SK-N-DZ (cell line): ENCODE data around the gene AMBN. TPM values are rescaled to one million over a fixed set of nuclear protein-coding genes. Genes with fewer than 3 reads are reported as not detected.
A peak's percentile ranks its signal among the peaks of the same experiment; 100 is the strongest.

Source experiments
- DNase-seq: peaks from one replicate; pipeline ENCODE4 v3.0.0-alpha.2; 2015; ENCODE audit warnings: low spot score
- polyA plus RNA-seq, 2 experiments: library from polyadenylated mRNA; depleted of rRNA; stranded (reverse); fragments of >200 nt; gene quantifications; 2 replicates each; pipeline ENCODE4 v1.2.3, GENCODE V29; 2014

Gene AMBN, protein sequence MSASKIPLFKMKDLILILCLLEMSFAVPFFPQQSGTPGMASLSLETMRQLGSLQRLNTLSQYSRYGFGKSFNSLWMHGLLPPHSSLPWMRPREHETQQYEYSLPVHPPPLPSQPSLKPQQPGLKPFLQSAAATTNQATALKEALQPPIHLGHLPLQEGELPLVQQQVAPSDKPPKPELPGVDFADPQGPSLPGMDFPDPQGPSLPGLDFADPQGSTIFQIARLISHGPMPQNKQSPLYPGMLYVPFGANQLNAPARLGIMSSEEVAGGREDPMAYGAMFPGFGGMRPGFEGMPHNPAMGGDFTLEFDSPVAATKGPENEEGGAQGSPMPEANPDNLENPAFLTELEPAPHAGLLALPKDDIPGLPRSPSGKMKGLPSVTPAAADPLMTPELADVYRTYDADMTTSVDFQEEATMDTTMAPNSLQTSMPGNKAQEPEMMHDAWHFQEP
- not detected in 2 replicates for polyA plus RNA-seq (2014; cell fraction: cytosol; rRNA removed)
- not detected in 2 replicates for polyA plus RNA-seq (2014; cell fraction: nucleus; rRNA removed)

- DNase-seq = no peak
Measured at GRCh38 chr4:70591955-70592582, at the start of gene AMBN. Gene AMBN, plus strand, starts transcription at chr4:70592256. Its CDS starts 103 bp downstream, at chr4:70592359.

GRCh38 chr4:70544279-70544868 lies 47.7 kb upstream of the AMBN start:
- no peak for DNase-seq

GRCh38 chr4:70556856-70557255 lies 35.2 kb upstream of the AMBN start:
- no peak for DNase-seq

DNA sequence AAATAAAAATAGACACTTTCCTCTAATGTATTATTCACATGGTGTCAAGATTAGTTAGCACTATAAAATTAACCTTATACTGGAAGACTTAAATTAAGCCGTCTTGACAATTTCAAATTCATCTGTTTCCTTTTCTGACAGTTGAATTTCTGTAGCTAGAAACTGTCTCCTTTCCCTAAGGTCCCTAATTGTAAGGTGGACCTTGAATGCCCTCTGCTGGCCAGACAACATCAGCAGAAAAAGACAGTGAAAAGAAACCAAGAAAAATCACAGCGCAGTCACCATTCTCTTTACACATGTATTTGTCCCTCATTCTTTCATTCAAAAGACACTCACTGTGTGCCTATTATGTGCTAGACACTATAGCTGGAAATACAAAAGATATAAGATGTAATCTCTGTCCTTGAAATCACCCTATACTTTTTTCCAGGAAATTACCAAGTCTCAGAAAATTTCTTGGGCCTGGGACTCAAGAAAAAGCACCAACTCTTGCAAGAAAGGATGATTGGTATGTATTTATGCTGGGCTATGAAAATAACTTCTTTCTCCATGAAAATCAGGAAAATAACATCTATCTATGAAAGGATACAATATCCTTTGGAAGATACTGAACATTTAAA lies 32.7 kb upstream of the AMBN start:
- peak; percentile 43 for DNase-seq

DNA sequence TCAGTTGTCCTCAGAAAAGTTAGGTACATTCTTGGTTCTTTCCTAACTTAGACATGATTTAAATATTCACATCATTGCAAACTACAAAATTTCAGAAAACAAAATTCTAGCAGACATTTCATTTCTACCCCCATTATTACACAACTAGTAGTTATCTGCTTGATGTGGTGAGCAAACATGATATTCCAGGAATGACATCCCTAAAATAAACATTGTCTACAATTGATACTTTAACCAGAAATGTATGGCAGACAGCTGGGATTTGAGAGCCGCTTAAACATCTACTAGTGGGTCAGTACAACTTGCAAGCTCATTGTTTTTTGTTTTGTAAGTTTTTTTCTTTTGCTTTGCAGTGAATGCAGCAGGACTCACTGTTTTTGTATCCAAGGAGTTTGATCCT lies 32.1 kb upstream of the AMBN start:
- DNase-seq = no peak

DNA sequence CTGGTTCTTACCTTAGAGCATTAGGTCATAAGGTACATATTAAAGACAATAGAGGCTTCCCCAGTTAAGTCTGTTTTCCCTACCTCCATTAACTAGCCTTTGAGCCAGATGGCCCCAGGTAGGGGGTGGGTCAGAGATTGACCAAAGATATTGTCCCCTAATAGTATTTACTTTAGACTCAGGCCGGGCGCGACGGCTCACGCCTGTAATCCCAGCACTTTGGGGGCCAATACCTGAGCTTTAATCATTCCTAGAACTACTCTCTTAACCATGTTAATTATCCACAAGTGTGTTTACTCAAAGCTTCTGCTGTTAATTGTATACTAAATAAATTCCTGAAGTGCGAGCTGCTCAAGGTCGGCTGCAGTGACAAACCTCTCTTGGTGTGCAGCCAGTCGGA lies 28.0 kb upstream of the AMBN start:
- DNase-seq = peak; percentile 20

DNA sequence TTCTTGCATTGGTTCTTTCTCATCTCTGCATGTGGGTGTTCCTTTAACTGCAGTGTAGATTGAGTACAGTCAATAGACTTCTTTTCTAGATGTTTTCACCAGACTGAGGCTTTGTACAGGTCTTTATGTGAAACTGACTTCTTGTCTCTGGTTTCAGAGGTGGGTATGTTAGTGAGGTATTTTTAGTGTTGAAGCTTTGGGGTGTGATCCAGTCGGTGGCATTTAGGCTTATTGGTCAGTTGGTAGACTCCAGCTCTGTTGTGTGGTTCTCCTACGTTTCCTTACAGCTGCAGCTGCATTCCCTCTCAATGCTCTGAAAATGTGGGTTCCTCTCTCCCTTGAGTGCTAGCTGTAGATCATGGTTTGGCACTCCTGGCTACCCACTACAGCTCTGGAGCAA lies 21.3 kb upstream of the AMBN start:
- no peak for DNase-seq

DNA sequence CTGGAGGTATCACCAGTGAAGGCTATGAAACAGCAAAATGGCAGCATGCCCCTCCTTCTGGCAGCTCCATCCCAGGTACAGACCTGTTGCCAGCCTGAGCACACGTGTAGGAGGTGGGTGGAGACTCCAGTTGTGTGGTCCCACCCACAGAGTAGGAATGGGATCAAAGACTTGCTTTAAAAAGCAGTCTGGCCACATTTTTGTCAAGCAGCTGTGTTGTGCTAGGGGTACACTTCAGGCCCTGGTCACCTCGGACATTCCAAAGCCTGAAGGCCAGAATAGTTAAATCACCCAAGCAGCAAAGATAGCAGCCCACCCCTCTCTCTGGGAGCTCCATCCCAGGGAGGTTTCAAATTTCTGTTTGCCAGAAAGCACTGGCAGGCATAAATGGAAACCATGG lies 20.3 kb upstream of the AMBN start:
- no peak for DNase-seq

DNA sequence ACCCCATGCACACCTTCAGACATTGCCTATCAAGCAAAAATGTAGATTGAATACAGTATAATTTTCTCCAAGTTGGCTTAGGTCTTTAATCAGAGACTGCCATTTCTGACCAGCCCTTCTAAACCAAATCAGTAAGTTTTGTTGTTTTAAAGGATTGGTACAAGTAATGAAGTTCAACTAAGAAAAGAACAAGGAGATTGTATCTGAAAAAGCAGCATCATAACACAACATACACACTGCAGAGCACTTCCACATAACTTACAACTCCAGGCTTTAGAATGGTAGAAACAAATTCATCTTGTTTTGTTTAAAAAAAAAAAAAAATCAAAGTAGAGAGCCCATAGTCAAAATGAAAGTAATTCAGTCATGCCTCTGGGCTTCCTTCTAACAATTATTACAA lies 16.1 kb upstream of the AMBN start:
- DNase-seq = no peak

DNA sequence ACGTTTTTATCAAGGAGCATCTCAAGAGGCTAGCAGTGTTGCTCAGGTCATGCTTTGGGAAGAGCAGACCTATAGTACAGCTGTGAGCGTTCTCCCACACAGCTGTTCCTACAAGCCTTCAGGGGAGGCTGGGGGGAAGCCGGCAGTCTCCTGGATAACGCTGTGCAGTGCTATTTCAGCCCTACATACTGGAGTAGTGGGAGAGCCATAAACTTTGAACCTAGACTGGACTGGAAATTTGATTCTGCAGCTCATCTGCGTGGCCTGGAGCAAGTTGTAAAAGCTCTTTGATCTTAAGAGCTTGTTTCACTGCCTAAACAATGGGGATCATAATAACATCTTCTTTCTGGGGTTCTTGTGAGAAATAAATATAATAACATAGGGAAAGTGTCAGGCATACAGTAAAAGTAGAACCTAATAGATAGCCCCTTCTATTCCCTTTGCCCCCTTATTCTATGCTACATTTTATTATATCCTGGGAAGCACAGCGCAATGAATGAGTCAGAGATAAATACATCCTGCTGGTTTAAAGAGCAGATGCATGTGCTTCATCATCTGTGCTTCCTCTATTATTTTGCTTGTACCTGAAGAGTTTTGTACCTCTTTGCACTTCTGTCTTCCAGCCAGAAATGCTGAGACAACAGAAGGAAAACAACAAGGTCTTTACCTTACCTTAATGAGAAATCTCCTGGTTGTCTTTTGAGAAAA lies 14.7 kb upstream of the AMBN start:
- DNase-seq = no peak

- no peak for DNase-seq
Measured at GRCh38 chr4:70581980-70582379, 10.1 kb upstream of the AMBN start.

GRCh38 chr4:70583952-70584834 lies 7.9 kb upstream of the AMBN start:
- no peak for DNase-seq

DNA sequence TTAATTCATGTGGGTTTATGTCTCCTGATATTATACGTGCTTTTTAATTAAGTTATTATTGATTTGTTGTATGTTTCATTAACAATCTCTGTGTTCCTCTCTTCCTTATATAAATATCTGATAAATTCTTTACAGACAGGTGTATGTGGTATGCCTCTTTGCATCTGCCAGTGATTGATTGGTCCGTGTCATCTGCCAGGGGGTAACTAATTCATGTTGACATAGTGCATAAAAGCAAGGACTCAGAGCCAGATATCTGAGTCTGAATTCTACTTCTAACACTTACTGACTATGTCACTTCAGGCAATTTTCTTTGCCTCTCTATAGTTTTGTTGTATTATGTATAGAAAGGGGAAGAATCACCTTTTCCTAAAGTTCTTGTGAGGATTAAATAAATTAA lies 5.2 kb upstream of the AMBN start:
- DNase-seq = no peak

DNA sequence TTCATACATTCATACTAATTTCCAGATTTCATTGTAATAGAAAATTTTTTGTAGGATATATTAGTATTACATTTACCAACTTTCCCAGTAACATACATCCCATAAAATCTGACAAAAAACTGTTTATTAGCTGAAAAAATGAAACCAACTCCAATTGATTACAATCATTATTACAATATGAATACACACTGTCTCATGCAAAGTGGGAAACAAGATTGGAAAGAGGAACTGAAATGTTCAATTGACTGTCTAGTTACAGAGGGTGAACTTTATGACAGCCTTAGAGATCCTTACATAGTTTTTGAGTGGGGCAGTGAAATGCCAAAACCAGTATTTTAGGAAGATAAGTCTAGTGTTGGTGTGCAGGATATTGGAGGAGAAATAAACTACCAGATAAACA lies 2.3 kb upstream of the AMBN start:
- DNase-seq = no peak

DNA sequence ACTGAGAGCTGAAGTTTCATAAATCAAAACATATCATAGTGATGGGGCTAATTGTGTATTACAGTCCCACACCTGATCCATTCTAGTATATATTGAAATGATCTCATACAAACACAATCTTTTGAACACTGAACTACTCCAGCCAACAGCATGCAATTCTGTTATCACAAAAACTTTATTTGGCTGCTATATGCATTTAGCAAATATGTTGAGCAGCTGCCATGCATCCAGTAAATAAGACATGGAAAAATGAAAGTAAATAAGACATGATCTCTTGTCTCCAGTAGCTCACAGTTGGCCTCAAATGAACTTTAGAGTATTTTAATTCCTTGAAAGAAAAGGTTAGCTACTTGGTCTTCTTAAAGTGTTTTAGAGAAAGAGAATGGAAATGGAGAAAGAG lies 2.1 kb downstream of the AMBN start:
- DNase-seq = no peak

GRCh38 chr4:70600305-70600704 lies 8.2 kb downstream of the AMBN start:
- no peak for DNase-seq

DNA sequence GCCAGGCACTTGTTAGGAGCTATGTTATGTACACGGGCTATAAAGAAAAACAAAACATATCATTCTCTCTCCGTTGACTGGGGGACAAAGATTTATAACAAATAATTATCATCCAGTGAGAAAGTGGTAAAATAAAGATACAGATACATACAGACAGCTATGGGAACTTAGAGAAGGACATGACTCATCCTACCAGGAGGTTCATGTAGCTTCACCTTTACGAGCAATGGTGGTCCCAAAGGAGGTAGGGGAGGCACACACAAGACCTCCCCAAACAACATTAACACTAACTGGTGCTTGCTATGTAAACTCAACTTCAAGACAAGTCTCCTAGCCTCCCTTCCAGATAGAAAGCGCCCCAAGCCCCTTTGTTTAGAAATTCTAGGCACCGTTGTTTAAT lies 8.9 kb downstream of the AMBN start:
- DNase-seq = no peak

DNA sequence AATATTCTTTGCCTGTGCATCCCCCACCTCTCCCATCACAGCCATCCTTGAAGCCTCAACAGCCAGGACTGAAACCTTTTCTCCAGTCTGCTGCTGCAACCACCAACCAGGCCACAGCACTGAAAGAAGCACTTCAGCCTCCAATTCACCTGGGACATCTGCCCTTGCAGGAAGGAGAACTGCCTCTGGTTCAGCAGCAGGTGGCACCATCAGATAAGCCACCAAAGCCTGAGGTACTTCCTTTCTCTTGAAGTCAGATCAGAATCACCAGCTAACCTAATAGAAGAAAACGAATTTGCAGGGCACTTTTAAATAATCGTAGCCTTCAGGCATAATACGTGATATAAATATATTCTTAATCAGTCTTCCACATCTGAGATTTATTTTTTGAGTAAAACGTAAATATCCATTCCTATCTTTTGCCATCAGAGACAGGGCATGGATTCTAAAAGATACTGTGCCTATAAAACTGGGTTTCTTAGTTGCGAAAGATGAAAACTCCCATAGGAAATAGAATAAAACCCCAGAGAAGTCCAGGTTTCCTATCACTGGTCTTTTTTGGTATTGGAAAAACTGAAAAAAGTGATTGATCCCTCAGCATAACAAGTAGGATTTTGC lies 9.5 kb downstream of the AMBN start:
- DNase-seq = peak; percentile 77

- DNase-seq = no peak
Measured at GRCh38 chr4:70603856-70604255, 11.8 kb downstream of the AMBN start.

- DNase-seq = no peak
Measured at GRCh38 chr4:70606459-70606858, 14.4 kb downstream of the AMBN start.
